Temporal lobe (tissue), 1 donor: Measurements from ENCODE around the gene SON. TPM values are rescaled to one million over a fixed set of nuclear protein-coding genes. Genes with fewer than 3 reads are reported as not detected.

ENCODE experiments used
- total RNA-seq: library from RNA; depleted of rRNA; stranded (reverse); fragments of >200 nt; gene quantifications from one replicate; pipeline ENCODE4 v1.2.3, GENCODE V29; 2014

Gene SON
- total RNA-seq, 1 donor from 2014 or later = 213 TPM

Other genes with a start within 250 kb of the SON start
- 48.2 TPM for gene IFNAR1, start 218.1 kb upstream of the SON start, total RNA-seq
- gene IFNGR2, start 139.6 kb upstream of the SON start, total RNA-seq = 35.7 TPM
- 33.9 TPM for gene TMEM50B, start 63.1 kb upstream of the SON start, total RNA-seq
- gene DNAJC28, start 51.3 kb upstream of the SON start, total RNA-seq = 3.0 TPM
- 91.0 TPM for gene GART, start 921 bp upstream of the SON start, total RNA-seq
- 19.9 TPM for gene DONSON, start 45.6 kb downstream of the SON start, total RNA-seq
- 45.5 TPM for gene CRYZL1, start 98.7 kb downstream of the SON start, total RNA-seq
- 64.4 TPM for gene ITSN1, start 99.5 kb downstream of the SON start, total RNA-seq